DOHH2 (cell line): ENCODE measurements around the gene SETX.

Experiments used
- EZH2phosphoT487 ChIP-seq: fragments of 200-600 bp; sonication (generic); IDR thresholded peaks from 2 replicates; pipeline ENCODE4 v1.6.1; 2017; ENCODE audit warnings: borderline replicate concordance, mild to moderate bottlenecking, antibody characterized with exemption, low read length, moderate library complexity, mixed read lengths
- TF ChIP-seq, protein P1 (sequence below): fragments of 200-600 bp; sonication (generic); IDR thresholded peaks from one replicate; pipeline ENCODE4 v1.5.1; 2014; ENCODE audit warnings: antibody characterized with exemption, mild to moderate bottlenecking, low read depth, low read length; ENCODE audit not compliant: poor library complexity, severe bottlenecking

DNA sequence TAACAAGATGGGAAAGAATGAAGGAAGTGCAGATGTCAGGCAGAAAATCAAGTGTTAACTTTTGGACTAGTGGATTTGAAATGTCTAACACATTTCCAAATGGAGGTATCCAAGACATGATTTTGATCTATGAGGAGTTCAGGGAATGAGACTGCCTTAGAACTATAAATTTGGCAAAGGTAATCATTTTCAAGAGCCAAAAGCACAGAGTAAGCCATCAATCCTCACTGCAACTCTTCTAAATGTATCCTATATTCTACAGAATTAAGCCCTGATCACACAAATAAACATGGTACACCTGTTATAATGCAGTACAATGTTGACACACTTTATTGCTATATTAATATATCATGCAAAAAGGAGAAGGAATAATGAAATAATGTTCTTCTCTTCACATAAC, 55.6 kb downstream of the SETX start:
- TF ChIP-seq, protein P1, sequence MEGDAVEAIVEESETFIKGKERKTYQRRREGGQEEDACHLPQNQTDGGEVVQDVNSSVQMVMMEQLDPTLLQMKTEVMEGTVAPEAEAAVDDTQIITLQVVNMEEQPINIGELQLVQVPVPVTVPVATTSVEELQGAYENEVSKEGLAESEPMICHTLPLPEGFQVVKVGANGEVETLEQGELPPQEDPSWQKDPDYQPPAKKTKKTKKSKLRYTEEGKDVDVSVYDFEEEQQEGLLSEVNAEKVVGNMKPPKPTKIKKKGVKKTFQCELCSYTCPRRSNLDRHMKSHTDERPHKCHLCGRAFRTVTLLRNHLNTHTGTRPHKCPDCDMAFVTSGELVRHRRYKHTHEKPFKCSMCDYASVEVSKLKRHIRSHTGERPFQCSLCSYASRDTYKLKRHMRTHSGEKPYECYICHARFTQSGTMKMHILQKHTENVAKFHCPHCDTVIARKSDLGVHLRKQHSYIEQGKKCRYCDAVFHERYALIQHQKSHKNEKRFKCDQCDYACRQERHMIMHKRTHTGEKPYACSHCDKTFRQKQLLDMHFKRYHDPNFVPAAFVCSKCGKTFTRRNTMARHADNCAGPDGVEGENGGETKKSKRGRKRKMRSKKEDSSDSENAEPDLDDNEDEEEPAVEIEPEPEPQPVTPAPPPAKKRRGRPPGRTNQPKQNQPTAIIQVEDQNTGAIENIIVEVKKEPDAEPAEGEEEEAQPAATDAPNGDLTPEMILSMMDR = no peak
- no peak for TF ChIP-seq EZH2phosphoT487
